Dermis blood vessel endothelial cell (primary cell): Measurements from ENCODE around the gene CD101. TPM values are rescaled to one million over a fixed set of nuclear protein-coding genes. Genes with fewer than 3 reads are reported as not detected.
A peak's percentile ranks its signal among the peaks of the same experiment; 100 is the strongest.

Source experiments
- DNase-seq: peaks from one replicate; pipeline ENCODE4 v3.0.0; 2010
- total RNA-seq: library from RNA; depleted of rRNA; stranded (reverse); fragments of >200 nt; gene quantifications from 2 replicates; pipeline ENCODE4 v1.2.3, GENCODE V29; 2014

The CD101 gene
- total RNA-seq, 1 donor from 2014 or later, result 0.17 TPM

- no peak for DNase-seq
These were observed 15.5 kb downstream of the CD101 start for GRCh38 chr1:117017062-117017461.

GRCh38 chr1:117017648-117018047, 16.1 kb downstream of the CD101 start:
- DNase-seq, result no peak

- no peak for DNase-seq
These were observed 19.1 kb downstream of the CD101 start for GRCh38 chr1:117020526-117021156.

- DNase-seq, result no peak
These were observed 20.6 kb downstream of the CD101 start for GRCh38 chr1:117022114-117022513.

- DNase-seq, result no peak
These were observed 24.0 kb downstream of the CD101 start for GRCh38 chr1:117025568-117025967.

- peak; percentile 75 for DNase-seq
These were observed 24.8 kb downstream of the CD101 start for GRCh38 chr1:117026361-117026760.

- peak; percentile 3 for DNase-seq
These were observed 28.1 kb downstream of the CD101 start for GRCh38 chr1:117029685-117030084.

GRCh38 chr1:117030271-117030877, 28.8 kb downstream of the CD101 start:
- DNase-seq, result no peak

GRCh38 chr1:117032266-117032665, 30.7 kb downstream of the CD101 start:
- DNase-seq, result no peak

- DNase-seq, result no peak
These were observed 31.4 kb downstream of the CD101 start for GRCh38 chr1:117032681-117033539.

- DNase-seq, result no peak
These were observed 32.2 kb downstream of the CD101 start for GRCh38 chr1:117033772-117034171.

GRCh38 chr1:117034791-117035290, 33.3 kb downstream of the CD101 start:
- DNase-seq, result no peak

- DNase-seq, result peak; percentile 6
These were observed 34.5 kb downstream of the CD101 start for GRCh38 chr1:117036018-117036461.

GRCh38 chr1:117037802-117038201, 36.2 kb downstream of the CD101 start:
- no peak for DNase-seq

GRCh38 chr1:117038236-117038635, 36.7 kb downstream of the CD101 start:
- DNase-seq, result no peak

GRCh38 chr1:117044217-117044616, 42.7 kb downstream of the CD101 start:
- DNase-seq, result no peak

GRCh38 chr1:117045644-117046043, 44.1 kb downstream of the CD101 start:
- DNase-seq, result peak; percentile 62

GRCh38 chr1:117046781-117047180, 45.2 kb downstream of the CD101 start:
- DNase-seq, result no peak

GRCh38 chr1:117047271-117047670, 45.7 kb downstream of the CD101 start:
- DNase-seq, result no peak

- no peak for DNase-seq
These were observed 48.3 kb downstream of the CD101 start for GRCh38 chr1:117049857-117050256.

GRCh38 chr1:117051224-117052064, 49.9 kb downstream of the CD101 start:
- peak; percentile 43 for DNase-seq

- no peak for DNase-seq
These were observed 52.5 kb downstream of the CD101 start for GRCh38 chr1:117054068-117054467.
